Measurements from ENCODE around the gene TRA2B.
"Not testable (repeated sequence)": the region's sequence is repeated elsewhere in the genome, so short reads cannot be mapped to it uniquely, and the experiment has no call there.

- not testable (repeated sequence) for TF ChIP-seq CTCF, POLR2AphosphoS5 (IDR thresholded peaks at IDR 0.05)
These were observed 27.9 kb downstream of the TRA2B start for GRCh38 chr3:185909913-185910312.
